Measurements from ENCODE around the gene OR9Q2. TPM values are rescaled to one million over a fixed set of nuclear protein-coding genes. Genes with fewer than 3 reads are reported as not detected.

Gene OR9Q2
- total and polyA plus RNA-seq, 2 of the 13 experiments (the other 11 are each of a cell fraction or from before 2014, with no cell fraction given) = not detected

GRCh38 chr11:58177409-58178054 is 11.3 kb upstream of the OR9Q2 start (continued):
- TF ChIP-seq IRF1 (CRISPR knock-in tag; IDR thresholded peaks at IDR 0.05; ENCODE audit: low read depth) = no peak
- TF ChIP-seq PLSCR1 (CRISPR knock-in tag; IDR thresholded peaks at IDR 0.05; ENCODE audit: borderline replicate concordance) = no peak
- no peak for TF ChIP-seq E2F5 (CRISPR knock-in tag; conservative IDR thresholded peaks at IDR 0.05)
- no peak for TF ChIP-seq ZNF281 (CRISPR knock-in tag; IDR thresholded peaks at IDR 0.05; ENCODE audit: borderline replicate concordance)
- no peak for TF ChIP-seq SNAPC2 (CRISPR knock-in tag; IDR thresholded peaks at IDR 0.05)
- TF ChIP-seq IRX3 (CRISPR knock-in tag; IDR thresholded peaks at IDR 0.05; ENCODE audit: borderline replicate concordance, low read depth) = no peak
- TF ChIP-seq ISX (CRISPR knock-in tag; conservative IDR thresholded peaks at IDR 0.05) = no peak
- peak; percentile 98 for TF ChIP-seq MNT (IDR thresholded peaks at IDR 0.05)
- no peak for TF ChIP-seq SUZ12 (IDR thresholded peaks at IDR 0.05; ENCODE audit: low read depth, low read length)

Measured in HepG2 (cell line).